GM18498 (cell line): ENCODE results near the gene GAMT.

Experiments
- ATAC-seq: cut with Tn5 transposase; IDR thresholded peaks from one replicate; pipeline ENCODE4 v1.9.1; 2021; ENCODE audit warnings: mild to moderate bottlenecking, moderate library complexity; ENCODE audit not compliant: unreplicated experiment

The GAMT gene

DNA sequence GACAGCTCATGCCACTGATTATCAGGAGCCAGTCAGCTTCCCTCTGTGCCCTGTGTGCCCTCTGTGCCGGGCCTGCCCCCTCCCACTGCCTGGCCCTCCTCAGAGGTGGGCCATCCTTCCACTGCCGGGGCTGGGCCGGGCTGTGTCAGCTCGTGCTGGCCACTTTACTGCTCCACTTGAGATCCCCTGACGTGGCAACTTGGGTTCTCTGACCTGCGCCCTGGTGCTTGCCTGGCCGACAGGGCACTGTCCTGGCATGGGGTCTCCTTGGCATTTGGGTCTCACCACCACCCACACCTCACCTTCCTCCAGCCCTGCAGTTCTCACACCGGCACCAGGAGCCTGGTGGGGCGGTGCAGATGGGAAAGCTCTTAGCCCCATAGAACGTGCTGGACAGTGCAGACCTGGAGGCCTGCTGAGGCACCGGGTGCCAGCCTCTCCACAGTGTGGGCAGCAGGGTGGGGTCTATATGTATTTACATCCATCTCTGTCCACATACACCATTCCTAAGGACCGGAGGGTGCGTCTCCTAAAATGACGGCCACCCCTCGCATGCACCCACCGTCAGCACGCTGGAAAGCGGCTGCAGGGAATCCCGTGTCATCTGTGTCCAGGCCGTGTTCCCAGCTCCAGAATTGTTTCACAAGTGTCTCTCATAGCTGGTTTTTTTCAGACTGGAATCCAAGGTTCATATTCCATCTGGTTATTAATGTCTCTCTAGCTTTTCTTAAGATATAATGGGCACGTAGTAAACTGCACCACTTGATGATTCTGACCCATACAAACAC is 17.8 kb upstream of the GAMT start:
- ATAC-seq, result no peak

DNA sequence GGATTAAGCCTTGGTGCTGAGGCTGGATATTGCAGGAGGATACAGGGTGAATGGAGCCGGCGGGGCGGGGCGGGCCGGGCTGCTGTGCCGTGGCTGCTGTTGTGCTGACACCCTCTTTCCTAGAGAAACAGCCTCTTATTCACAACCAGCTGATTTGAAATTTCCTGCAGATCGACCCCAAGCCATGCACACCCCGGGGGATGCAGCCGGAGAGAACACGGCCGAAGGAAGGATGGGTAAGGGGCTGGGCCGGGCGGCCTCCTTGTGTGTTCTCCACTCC is 17.1 kb upstream of the GAMT start:
- ATAC-seq, result no peak

DNA sequence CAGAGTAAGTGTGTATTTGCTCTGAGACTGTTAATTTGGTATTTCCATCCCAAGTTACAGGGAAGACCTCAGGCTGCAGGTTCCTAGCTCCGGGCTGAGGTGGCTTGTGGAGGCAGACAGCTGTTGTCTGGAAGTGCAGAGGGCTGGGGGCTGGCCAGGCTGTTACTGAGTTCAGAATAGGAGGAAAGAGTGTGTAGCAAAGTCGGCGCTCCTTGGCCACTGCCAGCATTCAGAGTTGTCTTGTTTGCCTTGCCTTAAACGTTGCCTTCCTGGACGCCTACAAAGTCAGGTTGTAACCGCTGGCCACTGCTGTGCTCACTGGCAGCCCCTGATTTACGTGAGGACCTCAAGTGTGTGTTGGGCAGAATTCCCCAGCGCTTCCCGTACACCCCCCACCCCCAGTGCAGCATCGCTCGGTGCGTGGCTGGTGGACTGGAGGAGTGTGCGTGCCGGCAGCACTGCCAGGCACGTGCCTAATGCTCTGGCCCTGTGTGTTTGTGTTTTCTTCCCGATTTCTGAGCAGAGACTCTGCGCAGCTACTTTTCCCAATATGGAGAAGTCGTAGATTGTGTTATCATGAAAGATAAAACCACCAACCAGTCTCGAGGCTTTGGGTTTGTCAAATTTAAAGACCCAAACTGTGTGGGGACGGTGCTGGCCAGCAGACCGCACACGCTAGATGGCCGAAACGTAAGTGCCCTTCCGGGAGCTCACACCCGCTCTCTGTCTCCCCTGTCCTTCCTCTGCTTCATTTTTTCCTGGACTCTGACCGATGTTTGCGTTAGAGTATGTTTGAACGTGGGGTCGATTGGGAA is 16.5 kb upstream of the GAMT start:
- no peak for ATAC-seq

DNA sequence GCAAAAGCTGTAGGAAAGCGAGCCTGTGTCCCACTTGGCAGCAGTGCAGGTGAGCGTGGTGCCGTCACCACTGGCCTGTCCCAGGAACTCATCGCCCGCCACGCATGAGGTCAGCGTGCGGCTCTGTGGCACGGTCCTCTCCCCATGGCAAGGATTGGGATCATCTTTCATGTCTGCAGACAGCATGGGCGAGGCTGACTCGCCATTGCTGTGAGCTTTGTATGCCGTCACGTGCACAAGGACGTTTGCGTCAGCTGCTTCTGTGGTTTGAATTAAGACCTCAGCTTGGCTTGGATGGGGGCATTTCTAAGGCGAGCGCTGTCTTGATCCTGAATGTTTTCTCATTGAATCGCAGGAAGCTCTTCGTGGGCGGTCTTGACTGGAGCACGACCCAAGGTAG is 15.8 kb upstream of the GAMT start:
- no peak for ATAC-seq

DNA sequence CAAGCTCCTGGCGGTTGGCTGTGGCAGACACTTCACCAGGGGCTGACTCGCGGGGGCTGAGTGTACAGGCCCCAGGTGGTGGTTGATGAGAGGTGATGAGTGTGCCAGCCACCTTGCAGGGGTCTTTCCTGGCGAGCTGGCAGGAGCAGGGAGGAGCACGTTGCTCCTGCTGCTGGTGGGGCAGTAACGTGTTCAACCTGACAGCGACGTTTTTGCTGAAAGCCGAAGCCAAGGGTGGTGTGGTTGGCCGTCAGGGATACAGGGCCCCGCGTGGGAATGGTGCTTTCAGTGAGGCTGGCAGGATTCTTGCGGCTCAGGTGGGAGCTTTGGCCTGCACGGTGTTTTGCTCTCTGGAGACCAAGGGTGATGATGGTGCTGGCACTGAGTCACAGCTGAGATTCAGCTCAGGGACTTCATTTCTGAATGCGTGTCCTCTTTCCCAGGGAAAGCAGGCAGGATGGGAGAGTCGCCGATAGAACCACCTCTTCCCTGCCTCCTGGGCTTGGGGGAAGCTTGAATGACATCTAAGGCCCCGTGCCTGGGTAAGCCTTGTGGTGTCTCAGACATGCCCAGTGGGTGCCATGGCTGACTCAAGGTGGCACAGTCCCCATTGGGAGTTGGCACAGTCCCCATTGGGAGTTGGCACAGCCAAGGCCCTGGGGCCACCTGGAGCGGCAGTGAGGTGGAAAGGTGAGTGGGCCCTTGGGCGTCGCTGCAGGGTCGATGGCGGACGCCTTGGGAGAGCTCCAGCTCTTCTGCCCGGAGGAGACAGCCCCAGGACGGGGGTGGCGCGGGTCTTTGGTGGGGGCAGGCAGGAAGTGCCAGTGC is 14.9 kb upstream of the GAMT start:
- no peak for ATAC-seq

DNA sequence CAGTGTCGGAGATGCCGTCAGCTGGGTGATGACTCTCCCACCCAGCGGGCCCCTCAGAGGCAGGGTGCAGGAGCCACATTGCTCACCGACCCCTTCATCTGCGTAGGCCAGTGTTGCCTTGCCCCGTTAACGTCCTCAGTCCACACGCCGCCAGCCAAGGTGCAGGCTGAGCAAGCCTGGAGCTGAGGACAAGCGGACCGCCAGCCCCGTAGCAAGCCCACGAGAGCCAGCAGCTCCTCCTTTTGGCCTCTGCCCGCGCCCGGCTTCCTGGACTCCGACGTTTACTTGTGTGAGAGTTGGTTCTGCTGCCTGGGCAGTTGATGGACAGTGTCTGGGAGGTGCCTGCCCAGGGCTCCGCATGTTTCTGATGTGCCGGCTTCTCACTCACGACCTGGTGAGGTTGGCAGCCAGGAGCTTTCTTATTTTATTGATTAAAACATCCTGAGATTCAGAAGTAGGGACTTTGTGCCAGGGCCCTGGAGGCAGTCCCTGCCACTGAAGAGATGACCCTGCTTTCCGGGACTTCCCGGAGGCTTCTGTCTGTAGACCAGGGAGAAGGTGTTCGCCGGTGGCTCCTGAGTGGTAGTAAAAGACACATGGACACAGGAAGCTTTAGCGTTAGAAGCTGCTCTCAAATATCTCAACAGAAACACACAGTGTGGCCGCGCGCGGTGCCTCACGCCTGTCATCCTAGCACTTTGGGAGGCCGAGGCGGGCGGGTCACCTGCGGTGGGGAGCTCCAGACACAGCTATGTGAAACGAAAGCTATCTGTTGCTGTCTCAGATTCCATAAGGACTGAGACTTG is 11.9 kb upstream of the GAMT start:
- ATAC-seq, result no peak

DNA sequence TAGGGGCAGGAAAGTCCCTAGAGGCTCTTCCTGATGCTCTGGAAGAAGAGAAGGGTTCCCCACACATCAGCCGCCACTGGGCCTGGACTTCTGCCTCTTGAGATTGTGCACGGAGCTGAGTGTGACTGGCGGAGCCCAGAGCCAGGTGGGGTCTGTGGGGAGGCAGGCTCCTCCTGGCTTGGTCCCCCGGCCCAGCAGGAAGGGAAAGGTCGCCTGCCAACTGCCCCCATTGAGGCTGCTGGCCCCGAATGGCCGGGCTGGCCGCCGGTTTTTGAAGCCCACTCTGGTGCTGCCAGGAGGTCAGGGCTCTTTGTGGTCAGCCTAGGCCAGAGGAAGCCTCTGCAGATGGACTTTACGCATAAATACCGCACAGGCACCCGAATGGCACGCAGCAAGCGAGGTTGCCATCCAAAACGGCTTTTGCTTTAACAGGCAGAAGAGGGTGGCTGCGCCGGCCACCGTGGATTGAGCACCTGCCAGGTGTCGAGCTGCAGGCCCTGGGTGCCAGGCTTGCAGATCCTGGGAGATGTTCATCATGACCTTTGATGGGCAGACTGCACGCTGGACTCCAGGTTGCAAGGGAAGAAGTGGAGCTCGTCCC is 11.1 kb upstream of the GAMT start:
- ATAC-seq, result no peak

DNA sequence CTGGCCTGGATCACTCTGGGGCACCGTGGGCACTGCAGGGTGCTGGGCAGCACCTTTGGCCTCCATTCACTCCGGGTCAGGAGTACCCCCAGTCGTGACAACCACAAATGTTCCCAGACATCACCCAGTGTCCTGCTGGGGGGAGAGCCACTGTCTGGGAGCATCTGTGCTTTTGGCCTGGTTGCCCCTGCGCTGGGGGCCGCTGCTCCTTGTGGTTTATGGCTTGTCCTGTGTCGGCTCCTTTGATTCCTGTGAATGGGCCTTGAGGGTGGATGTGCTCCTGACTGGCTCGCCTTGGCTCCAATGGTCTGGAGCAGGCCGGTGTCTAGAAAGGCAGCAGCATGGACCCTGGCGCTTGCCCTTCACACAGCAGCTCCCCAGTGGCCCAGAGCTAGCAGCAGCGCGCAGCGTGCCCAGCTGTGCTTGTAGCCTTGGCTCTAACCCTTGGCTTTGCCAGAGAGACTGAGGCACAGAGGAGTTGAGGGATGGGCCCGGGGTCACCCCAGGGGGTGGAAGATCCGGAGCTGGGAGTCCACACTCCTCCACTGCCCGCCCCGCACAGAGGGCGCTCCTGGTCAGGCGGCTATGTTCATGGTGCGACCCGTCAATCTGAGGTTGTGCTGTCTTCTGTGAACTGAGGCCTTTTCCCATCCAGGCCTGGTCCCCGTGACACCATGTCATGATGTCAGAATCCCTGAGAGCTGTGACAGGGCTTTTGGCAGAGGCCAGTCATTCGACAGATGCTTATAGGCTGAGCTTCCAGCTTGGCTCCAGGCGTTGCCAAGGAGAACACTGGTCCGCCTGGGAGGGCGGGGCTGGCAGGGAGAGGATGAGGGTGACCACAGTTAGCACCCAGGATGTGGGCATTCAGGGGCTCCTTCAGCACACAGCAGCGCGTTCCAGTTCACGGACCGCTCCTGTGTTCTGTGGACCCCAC is 10.2 kb upstream of the GAMT start:
- ATAC-seq, result no peak

DNA sequence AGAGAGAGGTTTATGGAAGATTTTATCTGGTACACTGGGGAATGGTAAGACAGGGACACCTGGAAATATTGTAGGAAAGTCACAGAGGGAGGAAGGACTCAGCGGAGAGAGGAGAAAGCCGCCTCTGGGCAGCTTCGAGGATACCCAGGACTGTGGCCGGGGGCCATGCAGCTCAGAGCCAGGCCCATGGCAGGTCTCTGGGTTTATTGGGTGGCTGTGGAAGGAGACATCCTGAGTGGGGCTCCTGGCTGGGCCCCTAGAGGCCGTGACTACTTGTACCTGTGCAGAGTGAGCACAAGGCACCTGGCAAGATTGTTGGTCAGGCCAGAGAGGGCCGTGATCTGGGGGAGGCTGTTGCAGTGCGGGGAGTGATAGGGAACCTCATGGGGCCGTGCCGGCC is 9.4 kb upstream of the GAMT start:
- no peak for ATAC-seq

DNA sequence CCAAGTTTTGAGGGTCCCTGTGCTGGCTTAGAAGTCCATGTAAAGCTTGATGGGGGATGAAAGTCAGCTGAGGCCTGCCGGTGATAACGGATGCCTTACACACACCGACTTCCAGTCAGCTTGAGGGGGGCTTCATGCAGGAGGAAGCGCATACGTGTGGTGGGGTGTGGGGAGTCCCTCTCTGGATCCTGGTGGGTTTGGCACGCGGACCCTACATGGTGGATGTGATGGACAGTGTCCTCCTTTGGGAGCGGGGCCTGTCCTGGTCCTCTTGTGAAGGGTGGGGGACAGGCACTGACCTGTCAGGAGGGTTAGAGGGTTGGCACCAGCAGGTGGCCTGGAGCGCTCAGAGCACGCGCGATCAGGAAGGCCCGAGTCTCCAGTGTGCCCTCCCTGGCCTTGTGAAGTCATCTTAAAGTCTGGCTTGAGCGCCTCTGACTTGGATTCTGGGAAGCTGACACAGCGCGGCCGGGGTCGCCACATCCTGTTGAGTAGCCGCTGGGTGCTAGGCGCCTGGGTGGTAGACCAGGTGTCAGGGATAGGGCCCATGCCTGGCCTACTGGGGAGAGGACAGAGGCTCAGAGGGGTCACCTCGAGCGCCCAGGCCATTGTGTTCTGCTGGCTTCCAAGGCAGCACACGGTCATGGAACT is 8.9 kb upstream of the GAMT start:
- ATAC-seq, result no peak

DNA sequence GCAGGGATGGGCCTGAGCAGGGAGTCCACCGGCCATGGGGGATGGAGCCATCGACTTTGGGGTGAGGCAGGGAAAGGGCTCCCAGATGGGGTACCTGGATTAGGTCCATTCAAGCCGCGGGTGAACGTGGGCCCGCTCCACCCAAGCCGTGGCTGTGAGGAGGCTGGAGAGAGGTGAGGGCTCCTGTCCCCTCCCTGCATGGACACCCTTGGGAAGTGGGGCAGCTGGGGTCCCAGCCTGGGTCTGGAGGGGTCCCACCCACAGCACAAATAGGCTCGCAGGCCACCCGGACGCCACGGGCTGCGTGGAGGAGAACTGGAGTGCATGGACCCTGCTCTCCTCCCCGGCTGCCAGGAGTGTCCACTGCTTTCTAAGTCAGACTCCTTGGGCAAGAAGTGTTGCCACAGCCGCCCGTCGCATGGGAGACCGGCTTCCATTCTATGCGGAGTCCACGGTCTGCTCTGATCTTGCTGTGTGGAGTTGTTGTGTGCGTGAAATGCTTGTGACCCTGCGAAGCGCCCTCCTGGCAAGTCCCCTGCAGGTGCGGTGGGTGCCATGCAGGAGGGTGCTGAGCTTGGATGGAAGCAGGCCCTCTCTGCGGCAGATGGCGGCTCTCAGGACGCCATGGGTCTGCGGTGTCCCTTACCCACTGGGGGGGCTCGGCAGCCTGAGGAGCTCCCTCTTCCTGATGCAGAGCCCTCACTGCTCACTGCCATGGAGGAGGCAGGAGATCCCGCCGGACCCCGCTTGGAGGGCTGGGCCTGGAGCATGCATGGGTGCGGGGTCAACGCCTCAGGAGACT is 8.1 kb upstream of the GAMT start:
- no peak for ATAC-seq

DNA sequence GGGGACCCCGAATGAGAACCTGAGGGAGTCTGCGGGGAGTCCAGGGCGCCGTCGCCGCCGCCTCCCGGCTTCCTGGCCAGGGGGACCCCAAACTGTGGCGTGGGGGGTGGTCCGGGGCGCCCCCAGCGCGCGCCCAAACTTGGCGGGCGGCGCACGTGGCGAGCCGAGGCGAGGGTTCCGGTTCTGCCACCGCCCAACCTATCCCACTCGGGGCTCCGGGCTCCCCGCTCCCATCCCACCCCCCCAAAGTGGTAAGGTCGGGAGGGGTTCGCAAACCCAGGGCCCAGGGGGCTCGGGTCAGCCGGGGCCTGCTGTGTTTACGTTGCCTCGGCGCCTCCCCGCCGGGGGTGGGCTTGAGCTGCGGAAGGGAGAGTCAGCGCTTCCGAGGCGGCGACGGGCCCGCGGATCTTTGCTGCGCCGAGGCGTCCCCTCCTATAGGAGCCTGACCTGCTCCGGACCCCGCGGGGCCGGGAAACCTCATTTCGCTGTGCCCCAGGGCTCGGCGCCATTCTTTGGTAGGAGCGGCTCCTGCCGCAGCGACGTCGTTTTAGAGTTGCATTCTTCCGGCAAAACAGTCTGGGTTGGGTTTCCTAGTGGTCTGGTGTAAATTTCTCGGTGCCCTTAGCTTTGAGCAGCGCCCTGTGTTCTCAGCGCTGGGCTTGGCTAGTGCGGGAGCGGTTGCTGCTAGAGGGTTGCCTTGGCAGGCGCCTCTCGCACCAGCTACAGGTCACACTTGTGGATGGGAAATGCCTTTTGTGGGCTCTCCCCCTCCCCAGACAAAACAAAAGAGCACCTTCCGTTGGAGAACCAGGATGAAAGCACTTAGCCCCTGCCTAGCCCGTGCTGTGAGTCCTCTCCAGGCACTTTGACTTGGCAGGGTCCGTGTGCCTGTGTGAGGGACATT is 7.2 kb upstream of the GAMT start:
- no peak for ATAC-seq

DNA sequence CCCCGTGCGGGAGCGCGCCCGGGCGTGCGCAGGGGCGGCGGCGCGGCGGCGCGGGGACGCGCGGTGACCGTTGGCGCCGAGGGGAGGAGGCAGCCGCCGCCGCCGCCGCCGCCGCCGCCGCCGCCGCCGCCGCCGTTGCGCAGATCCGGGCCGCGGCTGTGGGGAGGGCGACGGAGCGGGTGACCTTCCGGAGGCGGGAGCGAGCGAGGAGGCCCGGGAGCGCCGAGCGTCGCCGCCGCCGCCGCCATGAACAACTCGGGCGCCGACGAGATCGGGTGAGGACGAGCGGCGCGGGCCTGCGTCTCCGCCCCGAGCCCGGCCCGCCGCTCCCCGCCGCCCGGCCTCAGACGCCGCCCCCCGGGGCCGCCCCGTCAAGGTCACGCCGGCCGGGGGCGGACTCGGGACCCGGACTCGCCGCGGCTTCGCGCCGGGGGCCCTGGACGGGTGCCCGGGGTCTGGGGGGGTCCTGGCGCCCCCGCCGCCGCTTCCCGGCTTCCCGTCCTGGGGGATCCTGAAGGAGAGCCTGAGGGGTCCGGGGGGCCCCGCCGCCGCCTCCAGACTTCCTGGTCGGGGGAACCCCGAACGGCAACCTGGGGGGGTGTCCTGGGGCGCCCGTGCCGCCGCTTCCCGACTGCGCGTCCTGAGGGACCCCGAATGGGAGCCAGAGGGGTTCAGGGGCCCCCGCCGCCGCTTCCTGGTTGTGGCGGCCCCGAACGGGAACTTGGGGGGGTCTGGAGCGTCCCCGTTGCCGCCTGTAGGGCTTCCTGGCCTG is 6.4 kb upstream of the GAMT start, which contains the start of gene DAZAP1:
TSS of gene DAZAP1 (plus strand) at position 59 of the 772 bp plus-strand sequence. CDS start at position 247, 188 bp downstream.
- ATAC-seq, result peak; percentile 24

DNA sequence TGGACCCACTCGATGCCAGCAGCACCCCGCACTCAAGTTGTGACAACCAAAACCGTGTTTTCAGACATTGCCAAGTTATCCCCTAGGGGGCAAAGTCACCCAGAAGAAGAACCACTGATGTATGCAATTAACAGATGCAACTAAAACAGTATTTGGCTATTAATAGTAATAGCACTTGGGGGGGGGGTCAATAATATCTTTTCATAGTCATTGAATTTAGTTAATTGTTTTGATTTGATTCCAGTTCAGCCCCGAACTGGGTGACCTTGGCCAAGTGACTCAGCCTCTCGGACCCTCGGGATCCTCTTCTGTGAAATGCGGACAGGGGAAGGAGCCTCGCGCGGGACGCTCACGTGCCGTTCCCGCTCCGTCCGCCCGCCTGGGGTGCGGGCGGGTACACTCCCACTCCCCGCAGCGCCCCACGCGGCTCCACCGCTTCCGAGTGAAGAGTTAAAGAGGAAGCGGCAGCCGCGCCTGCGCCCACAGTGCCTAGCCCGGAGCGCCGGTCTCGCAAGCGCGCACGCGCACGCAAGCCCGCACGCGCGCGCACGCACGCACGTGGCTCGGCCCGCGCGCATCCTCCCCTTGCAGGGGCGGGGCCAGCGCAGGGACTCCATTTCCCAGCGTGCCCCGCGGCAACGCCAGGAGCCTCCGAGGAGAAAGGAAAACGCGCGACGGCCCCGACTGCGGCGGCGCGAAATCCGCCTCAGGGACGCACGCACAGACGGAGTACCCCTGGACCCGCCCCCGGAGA is 5.6 kb upstream of the GAMT start:
- ATAC-seq, result peak; percentile 77

DNA sequence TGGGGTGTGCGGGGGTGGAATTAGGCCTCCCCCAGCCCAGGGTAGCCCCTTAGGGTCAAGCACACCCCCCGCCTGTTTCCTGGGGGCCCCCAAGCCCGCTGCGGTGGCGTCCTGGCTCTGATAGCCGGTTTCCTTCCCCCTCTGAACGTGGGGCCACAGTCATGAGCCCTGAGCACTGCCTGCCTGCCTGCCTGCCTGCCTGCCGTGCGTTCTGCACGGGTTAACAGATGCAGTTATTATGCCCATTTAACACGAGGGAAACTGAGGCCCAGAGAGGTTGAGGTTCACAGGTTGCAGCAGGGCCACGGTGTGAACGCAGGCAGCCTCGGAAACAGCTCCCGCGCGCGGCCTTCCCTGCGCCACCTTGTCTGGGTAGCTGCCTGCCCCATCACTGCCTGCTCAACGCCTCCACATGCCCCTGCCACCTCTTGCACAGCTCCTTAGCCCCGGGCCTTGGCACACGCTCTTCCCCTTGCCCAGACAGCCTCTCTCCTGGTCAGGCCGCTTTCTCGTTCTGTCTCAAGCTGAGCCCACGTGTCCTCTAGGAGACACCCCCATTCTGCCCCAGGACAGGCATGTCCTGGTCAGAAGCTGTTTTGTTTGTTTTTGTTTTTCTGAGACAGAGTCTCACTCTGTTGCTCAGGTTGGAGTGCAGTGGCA is 1.2 kb upstream of the GAMT start:
- no peak for ATAC-seq
